Measurements from ENCODE around the gene SLC7A6OS. TPM values are rescaled to one million over a fixed set of nuclear protein-coding genes. Genes with fewer than 3 reads are reported as not detected.
A peak's percentile ranks its signal among the peaks of the same experiment; 100 is the strongest.

SLC7A6OS gene
- total RNA-seq, 1 donor from 2014 or later = 10.3 TPM

DNA sequence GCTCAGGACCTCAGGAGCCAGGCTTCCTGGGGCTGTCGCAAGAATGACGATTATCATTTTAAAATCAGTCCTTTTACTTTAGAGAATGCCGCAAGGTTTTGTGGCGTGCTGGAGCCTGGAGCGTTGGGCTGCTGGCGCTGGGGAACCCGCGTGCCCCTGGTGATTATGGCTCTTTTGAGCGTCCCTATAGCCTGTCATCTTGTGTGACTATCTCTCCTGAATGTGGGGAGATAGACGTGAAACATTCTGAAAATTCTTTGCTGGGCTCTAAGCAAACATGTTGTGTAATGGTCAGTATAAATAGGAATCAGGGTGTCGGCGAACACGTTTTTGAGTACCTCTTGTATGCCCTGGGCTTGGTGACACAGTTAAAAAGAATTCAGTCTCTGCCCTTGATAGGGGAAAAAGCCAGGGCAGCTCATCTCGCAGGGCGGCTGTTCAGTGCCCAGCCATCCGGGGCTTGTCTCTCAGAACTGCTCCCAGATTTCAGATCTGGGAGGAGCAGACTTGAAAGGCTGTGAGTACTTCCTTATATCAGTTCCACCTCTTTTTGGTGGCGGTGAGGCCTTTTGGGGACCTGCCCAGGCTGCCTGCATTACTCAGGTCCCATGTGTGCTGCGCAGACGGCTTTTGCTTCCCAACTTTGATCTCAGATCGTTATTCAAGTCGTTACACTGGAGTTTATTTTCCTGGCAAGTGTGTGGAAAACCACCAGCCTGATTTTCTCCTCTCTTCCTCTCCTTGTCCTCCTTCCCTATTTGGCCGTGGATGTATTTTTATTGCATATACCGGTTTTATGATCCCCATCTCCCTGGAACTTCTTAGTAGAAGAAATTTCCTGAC lies 45.4 kb downstream of the SLC7A6OS start:
- H3K4me3 ChIP-seq (ENCODE audit: low read depth, low read length) = peak overlapping the region; percentile 65
- DNase-seq (ENCODE audit: low read depth) = peak; percentile 44
- TF ChIP-seq, protein P1, sequence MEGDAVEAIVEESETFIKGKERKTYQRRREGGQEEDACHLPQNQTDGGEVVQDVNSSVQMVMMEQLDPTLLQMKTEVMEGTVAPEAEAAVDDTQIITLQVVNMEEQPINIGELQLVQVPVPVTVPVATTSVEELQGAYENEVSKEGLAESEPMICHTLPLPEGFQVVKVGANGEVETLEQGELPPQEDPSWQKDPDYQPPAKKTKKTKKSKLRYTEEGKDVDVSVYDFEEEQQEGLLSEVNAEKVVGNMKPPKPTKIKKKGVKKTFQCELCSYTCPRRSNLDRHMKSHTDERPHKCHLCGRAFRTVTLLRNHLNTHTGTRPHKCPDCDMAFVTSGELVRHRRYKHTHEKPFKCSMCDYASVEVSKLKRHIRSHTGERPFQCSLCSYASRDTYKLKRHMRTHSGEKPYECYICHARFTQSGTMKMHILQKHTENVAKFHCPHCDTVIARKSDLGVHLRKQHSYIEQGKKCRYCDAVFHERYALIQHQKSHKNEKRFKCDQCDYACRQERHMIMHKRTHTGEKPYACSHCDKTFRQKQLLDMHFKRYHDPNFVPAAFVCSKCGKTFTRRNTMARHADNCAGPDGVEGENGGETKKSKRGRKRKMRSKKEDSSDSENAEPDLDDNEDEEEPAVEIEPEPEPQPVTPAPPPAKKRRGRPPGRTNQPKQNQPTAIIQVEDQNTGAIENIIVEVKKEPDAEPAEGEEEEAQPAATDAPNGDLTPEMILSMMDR (conservative IDR thresholded peaks at IDR 0.05; ENCODE audit: low read depth, low read length) = no peak

DNA sequence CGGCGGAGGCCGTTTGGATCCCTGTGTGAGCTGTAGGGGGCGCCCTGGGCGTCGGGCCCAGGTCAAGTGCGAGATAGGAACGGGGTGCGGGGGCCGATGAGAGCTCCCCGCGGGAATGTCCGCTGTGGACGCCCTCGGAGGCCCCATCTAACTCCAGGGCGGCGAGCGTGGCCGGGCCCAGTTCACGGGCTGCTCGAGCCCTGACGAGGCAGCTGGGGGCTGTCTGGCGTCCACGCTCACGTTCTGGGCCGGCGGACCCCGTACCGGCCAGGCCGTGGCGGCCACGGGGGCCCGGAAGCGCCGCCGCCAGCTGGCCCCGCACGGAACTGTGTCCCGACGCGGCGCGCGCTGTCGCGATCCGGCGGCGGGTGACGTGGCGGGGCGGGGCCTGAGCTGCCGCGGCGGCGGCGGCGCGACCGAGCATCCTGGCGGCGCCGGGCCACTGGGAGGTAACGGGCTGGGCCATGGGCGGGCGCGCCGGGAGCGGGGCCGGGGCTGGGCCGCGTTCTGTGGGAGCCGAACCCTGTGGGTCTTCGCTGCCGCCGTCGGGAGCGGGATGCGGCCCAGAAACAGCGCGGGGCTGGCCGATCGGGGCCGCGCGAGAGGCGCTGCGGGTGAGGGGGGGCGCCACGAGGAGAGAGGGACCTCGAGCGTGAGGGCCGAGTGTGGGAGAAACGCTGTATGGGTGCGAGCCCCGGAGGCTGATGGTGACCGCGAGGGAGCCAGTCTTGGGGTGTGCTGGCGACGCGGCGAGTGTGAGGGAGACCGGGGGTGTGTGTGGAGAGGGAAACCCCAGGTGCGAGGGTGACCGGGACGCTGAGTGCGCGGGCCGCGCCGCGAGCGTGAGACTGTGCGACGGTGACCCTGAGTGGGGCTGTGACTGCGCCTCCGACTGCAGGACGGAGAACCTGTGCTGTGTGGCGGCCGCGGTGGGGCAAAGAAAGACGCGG lies 46.3 kb downstream of the SLC7A6OS start, which contains the start of gene SLC7A6:
Gene SLC7A6 (plus strand): TSS at position 399 of the 950 bp plus-strand sequence. CDS start 10,201 bp downstream, outside the sequence.
- no peak for DNase-seq (ENCODE audit: low read depth)
- TF ChIP-seq, protein P1 (conservative IDR thresholded peaks at IDR 0.05; ENCODE audit: low read depth, low read length) = peak; percentile 65
- peak within 1 kb of the TSS; percentile 65 for H3K4me3 ChIP-seq (ENCODE audit: low read depth, low read length)

DNA sequence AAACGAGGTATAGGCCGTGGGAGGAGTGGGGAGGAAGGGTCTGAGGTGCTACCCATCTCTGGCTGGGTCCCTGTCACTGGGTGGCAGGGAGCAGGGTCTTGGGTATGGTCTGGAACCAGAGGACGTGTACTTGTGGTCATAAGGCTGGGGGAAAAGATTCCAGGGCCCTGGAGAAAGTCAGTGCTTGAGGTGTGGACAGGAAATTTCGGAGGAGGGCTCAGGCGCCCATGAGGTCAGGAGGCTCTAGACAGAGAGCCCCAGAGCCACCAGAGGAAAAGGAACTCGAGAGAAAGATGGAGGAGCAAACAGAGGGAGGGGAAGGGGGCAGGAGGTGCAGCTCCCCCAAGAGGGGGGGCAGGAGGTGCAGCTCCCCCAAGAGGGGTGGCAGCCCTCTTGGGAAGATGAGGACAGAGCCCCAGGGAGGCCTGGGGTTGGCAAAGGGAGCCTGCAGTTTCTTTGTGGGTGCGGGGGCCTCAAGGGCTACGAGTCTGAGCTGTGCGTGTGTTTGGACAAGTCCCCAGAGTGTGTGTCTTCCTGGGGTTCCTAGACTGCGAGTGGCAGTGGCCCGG lies 47.1 kb downstream of the SLC7A6OS start:
- TF ChIP-seq, protein P1 (conservative IDR thresholded peaks at IDR 0.05; ENCODE audit: low read depth, low read length) = no peak

DNA sequence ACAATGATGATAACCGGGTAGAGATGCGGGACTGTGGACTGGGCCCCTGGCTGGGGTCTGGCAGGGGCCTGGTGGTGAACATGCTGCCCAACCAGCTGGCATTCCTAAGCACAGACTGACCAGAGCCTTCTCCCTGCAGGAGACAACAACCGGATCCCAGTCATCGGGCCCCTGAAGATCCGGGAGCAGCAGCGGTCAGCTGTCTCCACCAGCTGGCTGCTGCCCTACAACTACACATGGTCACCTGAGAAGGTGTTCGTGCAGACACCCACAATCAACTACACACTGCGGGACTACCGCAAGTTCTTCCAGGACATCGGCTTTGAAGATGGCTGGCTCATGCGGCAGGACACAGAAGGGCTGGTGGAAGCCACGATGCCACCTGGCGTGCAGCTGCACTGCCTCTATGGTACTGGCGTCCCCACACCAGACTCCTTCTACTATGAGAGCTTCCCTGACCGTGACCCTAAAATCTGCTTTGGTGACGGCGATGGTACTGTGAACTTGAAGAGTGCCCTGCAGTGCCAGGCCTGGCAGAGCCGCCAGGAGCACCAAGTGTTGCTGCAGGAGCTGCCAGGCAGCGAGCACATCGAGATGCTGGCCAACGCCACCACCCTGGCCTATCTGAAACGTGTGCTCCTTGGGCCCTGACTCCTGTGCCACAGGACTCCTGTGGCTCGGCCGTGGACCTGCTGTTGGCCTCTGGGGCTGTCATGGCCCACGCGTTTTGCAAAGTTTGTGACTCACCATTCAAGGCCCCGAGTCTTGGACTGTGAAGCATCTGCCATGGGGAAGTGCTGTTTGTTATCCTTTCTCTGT lies 51.5 kb downstream of the SLC7A6OS start:
- TF ChIP-seq, protein P1 (conservative IDR thresholded peaks at IDR 0.05; ENCODE audit: low read depth, low read length) = no peak
- no peak for DNase-seq (ENCODE audit: low read depth)
- no peak overlapping the region for H3K4me3 ChIP-seq (ENCODE audit: low read depth, low read length)

More for the DNA sequence above, 47.1 kb downstream of the SLC7A6OS start:
- peak overlapping the region; percentile 65 for H3K4me3 ChIP-seq (ENCODE audit: low read depth, low read length)
- DNase-seq (ENCODE audit: low read depth) = no peak

DNA sequence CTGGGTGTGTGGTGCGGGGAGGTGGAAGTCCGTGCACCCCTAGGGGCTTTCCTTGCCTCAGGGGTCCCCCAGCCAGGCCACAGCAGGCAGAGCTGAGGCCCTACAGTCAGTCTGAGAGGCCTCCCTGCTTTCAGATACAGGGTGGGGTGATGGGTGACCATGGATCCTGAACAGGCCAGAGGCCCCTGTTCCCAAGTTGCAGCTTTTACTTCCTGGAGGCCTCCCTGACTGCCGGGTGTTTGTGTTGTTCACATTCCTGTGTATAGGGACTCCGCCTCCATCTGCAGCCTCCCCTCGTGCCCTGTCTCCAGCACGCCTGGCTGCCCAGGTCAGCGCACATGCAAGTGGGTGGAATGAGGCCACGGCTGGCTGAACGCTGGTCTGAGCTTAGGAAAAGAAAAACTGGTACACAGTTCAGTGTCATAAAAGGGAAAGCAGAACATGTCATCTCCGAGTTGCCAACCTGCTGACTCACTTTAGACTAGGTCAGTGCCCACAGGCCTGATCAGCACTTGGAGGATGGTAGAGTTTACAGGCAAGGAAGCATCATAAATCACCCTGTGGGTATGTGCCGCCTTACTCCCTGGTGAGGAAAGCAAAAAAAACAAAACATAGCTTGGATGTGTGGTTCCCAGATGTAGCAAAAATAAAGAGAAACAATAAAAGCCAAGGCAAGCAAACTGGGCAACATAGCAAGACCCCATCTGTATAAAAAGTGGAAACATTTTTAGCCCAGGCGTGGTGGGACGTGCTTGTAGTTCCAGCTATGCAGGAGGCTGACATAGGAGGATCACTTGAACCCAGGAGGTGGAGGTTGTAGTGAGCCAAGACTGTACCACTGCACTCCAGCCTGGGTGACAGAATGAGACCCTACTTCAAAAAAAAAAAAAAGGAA lies 52.6 kb downstream of the SLC7A6OS start:
- DNase-seq (ENCODE audit: low read depth) = peak; percentile 100
- TF ChIP-seq, protein P1 (conservative IDR thresholded peaks at IDR 0.05; ENCODE audit: low read depth, low read length) = no peak
- H3K4me3 ChIP-seq (ENCODE audit: low read depth, low read length) = no peak overlapping the region
